Left ventricle myocardium superior (tissue), 1 donor: ENCODE measurements around the gene ZSCAN5A. TPM values are rescaled to one million over a fixed set of nuclear protein-coding genes. Genes with fewer than 3 reads are reported as not detected.
A peak's percentile ranks its signal among the peaks of the same experiment; 100 is the strongest.
"Not testable (repeated sequence)": the region's sequence is repeated elsewhere in the genome, so short reads cannot be mapped to it uniquely, and the experiment has no call there.

ENCODE experiments used
- ATAC-seq: fragments of 200-7000 bp; cut with Tn5 transposase; one replicate; pipeline ENCODE4 v1.9.1; 2020; ENCODE audit warnings: mild to moderate bottlenecking, moderate library complexity
- DNase-seq: peaks from one replicate; pipeline ENCODE4 v3.0.0-alpha.2; 2020
- intact Hi-C: fragments of 100-400 bp; cut with micrococcal nuclease; formaldehyde crosslinking; loops from one replicate; pipeline ENCODE4 v1.11.0; 2022
- total RNA-seq: library from RNA; stranded (reverse); fragmentation: NEBNext Ultra II Directional; extraction: Animal tissue kit (Norgen Biotek cat#: 25700); gene quantifications from one replicate; pipeline ENCODE4 v1.2.1, GENCODE V29; 2021
- donor health status: DM: no; HTN: yes; CAD: no; lungs with severe emphysema.

Gene ZSCAN5A
- total RNA-seq, 1 donor from 2014 or later: 18.4 TPM

GRCh38 chr19:56291867-56292266 lies 22.8 kb downstream of the ZSCAN5A start:
- no peak for DNase-seq
- no peak for ATAC-seq
- intact Hi-C loops: no loop called here

GRCh38 chr19:56290104-56290503 lies 24.5 kb downstream of the ZSCAN5A start:
- ATAC-seq (no peak), DNase-seq (no peak)
- intact Hi-C loops: no loop called here

GRCh38 chr19:56284746-56285145 lies 29.9 kb downstream of the ZSCAN5A start:
- intact Hi-C loops: no loop called here
- DNase-seq: no peak

GRCh38 chr19:56282809-56283208 lies 31.8 kb downstream of the ZSCAN5A start:
- ATAC-seq (no peak), DNase-seq (no peak)
- intact Hi-C loops: no loop called here

More at GRCh38 chr19:56284746-56285145, 29.9 kb downstream of the ZSCAN5A start:
- no peak for ATAC-seq

GRCh38 chr19:56273563-56274117 lies 41.0 kb downstream of the ZSCAN5A start:
- ATAC-seq: no peak
- intact Hi-C loops: no loop called here
- DNase-seq: no peak

GRCh38 chr19:56272161-56272798 lies 42.4 kb downstream of the ZSCAN5A start, which contains the start of gene EDDM13:
EDDM13 (plus strand) TSS chr19:56272748; CDS start chr19:56272835, 87 bp downstream.
- intact Hi-C loops: no loop called here
- ATAC-seq (no peak), DNase-seq (no peak)

GRCh38 chr19:56271151-56271550 lies 43.5 kb downstream of the ZSCAN5A start:
- no peak for DNase-seq
- ATAC-seq: no peak
- intact Hi-C loops: no loop called here

GRCh38 chr19:56270676-56271075 lies 44.0 kb downstream of the ZSCAN5A start:
- ATAC-seq: no peak
- intact Hi-C loops: no loop called here
- no peak for DNase-seq

- DNase-seq: no peak
- intact Hi-C loops: no loop called here
- ATAC-seq: no peak
These were observed 45.3 kb downstream of the ZSCAN5A start for GRCh38 chr19:56269348-56269747.

GRCh38 chr19:56266051-56266450 lies 48.6 kb downstream of the ZSCAN5A start:
- intact Hi-C loops: no loop called here
- ATAC-seq: peak; percentile 55

GRCh38 chr19:56263319-56263718 lies 51.3 kb downstream of the ZSCAN5A start:
- intact Hi-C loops: no loop called here
- no peak for ATAC-seq
- no peak for DNase-seq

More at GRCh38 chr19:56266051-56266450, 48.6 kb downstream of the ZSCAN5A start:
- DNase-seq: no peak

GRCh38 chr19:56261932-56262331 lies 52.7 kb downstream of the ZSCAN5A start:
- intact Hi-C loops, ATAC-seq, DNase-seq: not testable (repeated sequence)

GRCh38 chr19:56261145-56261544 lies 53.5 kb downstream of the ZSCAN5A start:
- intact Hi-C loops: no loop called here
- DNase-seq (no peak), ATAC-seq (no peak)

- intact Hi-C loops: no loop called here
- no peak for ATAC-seq
- DNase-seq: no peak
These were observed 56.4 kb downstream of the ZSCAN5A start for GRCh38 chr19:56258272-56258671.

- DNase-seq: no peak
- intact Hi-C loops: loop anchor here (5.0 kb wide), 1 partner anchor 99 kb away; no protein-coding TSS in a partner anchor
- peak; percentile 60 for ATAC-seq
These were observed 60.9 kb downstream of the ZSCAN5A start for GRCh38 chr19:56253737-56254136.

GRCh38 chr19:56252699-56253422 lies 61.8 kb downstream of the ZSCAN5A start:
- ATAC-seq: peak; percentile 72
- DNase-seq: peak; percentile 80
- intact Hi-C loops: loop anchor here (5.0 kb wide), 1 partner anchor 99 kb away; no protein-coding TSS in a partner anchor

GRCh38 chr19:56248736-56249338 lies 65.8 kb downstream of the ZSCAN5A start:
- intact Hi-C loops, DNase-seq, ATAC-seq: not testable (repeated sequence)

GRCh38 chr19:56245764-56246163 lies 68.9 kb downstream of the ZSCAN5A start:
- DNase-seq, ATAC-seq, intact Hi-C loops: not testable (repeated sequence)

GRCh38 chr19:56245121-56245740 lies 69.4 kb downstream of the ZSCAN5A start:
- DNase-seq: no peak
- ATAC-seq: no peak
- intact Hi-C loops: no loop called here
